Measurements from ENCODE around the gene FRS3. TPM values are rescaled to one million over a fixed set of nuclear protein-coding genes. Genes with fewer than 3 reads are reported as not detected.
"Not testable (repeated sequence)": the region's sequence is repeated elsewhere in the genome, so short reads cannot be mapped to it uniquely, and the experiment has no call there.

FRS3 gene, protein sequence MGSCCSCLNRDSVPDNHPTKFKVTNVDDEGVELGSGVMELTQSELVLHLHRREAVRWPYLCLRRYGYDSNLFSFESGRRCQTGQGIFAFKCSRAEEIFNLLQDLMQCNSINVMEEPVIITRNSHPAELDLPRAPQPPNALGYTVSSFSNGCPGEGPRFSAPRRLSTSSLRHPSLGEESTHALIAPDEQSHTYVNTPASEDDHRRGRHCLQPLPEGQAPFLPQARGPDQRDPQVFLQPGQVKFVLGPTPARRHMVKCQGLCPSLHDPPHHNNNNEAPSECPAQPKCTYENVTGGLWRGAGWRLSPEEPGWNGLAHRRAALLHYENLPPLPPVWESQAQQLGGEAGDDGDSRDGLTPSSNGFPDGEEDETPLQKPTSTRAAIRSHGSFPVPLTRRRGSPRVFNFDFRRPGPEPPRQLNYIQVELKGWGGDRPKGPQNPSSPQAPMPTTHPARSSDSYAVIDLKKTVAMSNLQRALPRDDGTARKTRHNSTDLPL
- polyA plus RNA-seq (ENCODE audit: insufficient read length in 3 of 3), result 1 to 10 TPM; 6.0 to 9.2 (median 8.6) TPM
- long read RNA-seq, donor 1, partial matches to known transcripts, result 5 of 6 reads
- long read RNA-seq, donor 1, other reads (novel, unspliced or antisense), result 0 of 6 reads
- long read RNA-seq, donor 2, result 0 reads
- long read RNA-seq, donor 3, partial matches to known transcripts, result 0 of 3 reads
- long read RNA-seq, donor 3, other reads (novel, unspliced or antisense), result 0 of 3 reads
- long read RNA-seq, donor 4, partial matches to known transcripts, result 9 of 12 reads
- long read RNA-seq, donor 4, other reads (novel, unspliced or antisense), result 0 of 12 reads
- long read RNA-seq, donor 5, partial matches to known transcripts, result 195 of 285 reads
- long read RNA-seq, donor 5, other reads (novel, unspliced or antisense), result 90 of 285 reads
- long read RNA-seq, donor 6, partial matches to known transcripts, result 258 of 398 reads
- long read RNA-seq, donor 6, other reads (novel, unspliced or antisense), result 138 of 398 reads
- long read RNA-seq, donor 7, partial matches to known transcripts, result 0 of 3 reads
- long read RNA-seq, donor 7, other reads (novel, unspliced or antisense), result 0 of 3 reads
- long read RNA-seq, donor 8, partial matches to known transcripts, result 0 of 3 reads
- long read RNA-seq, donor 8, other reads (novel, unspliced or antisense), result 0 of 3 reads
- long read RNA-seq, donor 9, partial matches to known transcripts, result 417 of 447 reads
- long read RNA-seq, donor 9, other reads (novel, unspliced or antisense), result 29 of 447 reads
- long read RNA-seq, donor 10, partial matches to known transcripts, result 351 of 375 reads
- long read RNA-seq, donor 10, other reads (novel, unspliced or antisense), result 22 of 375 reads
- long read RNA-seq, donor 11, transcript FRS3-202 (7 exons, 2,174 nt), result major isoform, 5 of 251 reads
- long read RNA-seq, donor 11, partial matches to known transcripts, result 164 of 251 reads
- long read RNA-seq, donor 11, other reads (novel, unspliced or antisense), result 81 of 251 reads
- long read RNA-seq, donor 12, partial matches to known transcripts, result 494 of 521 reads
- long read RNA-seq, donor 12, other reads (novel, unspliced or antisense), result 24 of 521 reads
- long read RNA-seq, donor 13, result 0 reads
- long read RNA-seq, donor 14, transcript FRS3-202 (7 exons, 2,174 nt), result major isoform, 7 of 567 reads
- long read RNA-seq, donor 14, partial matches to known transcripts, result 560 of 567 reads
- long read RNA-seq, donor 14, other reads (novel, unspliced or antisense), result 0 of 567 reads
- long read RNA-seq, donor 15, partial matches to known transcripts, result 596 of 614 reads
- long read RNA-seq, donor 15, other reads (novel, unspliced or antisense), result 14 of 614 reads
- long read RNA-seq, donor 16, transcript FRS3-202 (7 exons, 2,174 nt), result major isoform, 6 of 6 reads
- long read RNA-seq, donor 16, partial matches to known transcripts, result 0 of 6 reads
- long read RNA-seq, donor 16, other reads (novel, unspliced or antisense), result 0 of 6 reads

DNA sequence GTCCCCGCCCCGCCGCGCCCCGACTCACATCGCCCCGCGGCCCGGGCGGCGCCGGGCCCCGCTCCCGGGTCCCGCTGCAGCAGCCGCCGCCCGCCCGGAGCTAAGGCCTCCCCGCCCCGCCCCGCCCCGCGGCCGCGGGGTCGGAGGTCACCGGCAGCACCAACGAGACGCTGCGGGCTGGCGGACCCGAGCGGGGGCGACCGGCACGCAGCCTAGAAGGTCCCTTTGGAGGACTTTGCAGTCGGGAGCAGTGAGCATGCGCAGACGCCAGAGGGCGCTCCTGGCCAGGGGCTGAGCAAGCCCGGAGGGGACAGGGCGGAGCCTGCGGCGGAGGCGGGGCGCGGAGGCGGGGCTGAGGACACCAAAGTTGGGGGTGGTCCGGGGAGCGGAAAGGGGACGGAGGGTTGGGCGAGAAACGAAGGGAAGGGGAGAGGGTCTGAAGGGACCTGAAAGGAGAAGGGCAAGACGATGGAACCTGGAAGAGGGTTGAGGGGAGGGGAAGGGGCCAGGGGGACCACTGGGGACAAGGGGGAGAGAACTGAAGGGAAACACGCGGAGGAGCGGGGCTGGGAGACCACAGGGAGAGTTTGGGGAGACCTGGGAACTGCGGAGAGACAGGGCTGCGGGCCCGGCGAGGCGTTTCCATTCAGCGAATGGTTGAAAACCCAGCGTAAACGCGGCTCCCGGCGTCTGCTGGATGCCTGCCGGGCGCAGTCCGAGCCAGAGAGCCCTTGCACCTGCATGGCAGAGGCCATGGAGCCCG, at the start of gene FRS3:
FRS3 (minus strand) TSS at position 113 of the 763 bp plus-strand sequence. CDS start 2,913 bp downstream, outside the sequence.
- DNase-seq, result peak; percentile 94

DNA sequence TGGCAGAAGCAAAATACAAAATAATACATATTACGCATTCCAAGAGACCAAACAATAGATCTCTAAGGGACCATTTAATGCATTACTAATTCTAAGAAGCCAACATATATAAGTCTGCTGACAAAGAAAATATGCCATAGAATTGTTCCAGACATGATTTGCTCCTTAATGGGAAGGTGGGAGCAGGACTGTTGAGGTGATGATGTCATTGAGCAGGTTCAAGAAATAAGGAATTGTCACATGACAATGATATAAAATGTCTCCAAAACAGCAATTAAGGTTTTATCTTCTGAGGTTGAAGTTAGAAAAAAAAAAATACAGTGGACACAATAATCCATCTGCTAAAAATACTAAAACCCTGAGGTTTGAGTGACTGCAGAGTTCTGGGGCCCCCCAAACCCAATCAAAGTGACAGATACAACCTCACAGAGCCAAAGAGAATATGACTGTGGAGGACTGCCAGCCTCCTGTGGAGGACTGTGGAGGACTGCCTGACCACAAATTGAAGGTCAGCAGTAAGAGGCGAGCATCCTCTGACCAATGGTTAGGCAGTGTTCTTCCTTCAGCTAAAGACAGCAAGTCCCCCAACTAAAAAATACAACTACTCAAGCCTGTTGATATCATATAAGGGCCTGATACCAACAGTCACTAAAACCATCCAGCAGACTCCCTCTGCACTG, 46.8 kb upstream of the FRS3 start:
- no peak for DNase-seq

DNA sequence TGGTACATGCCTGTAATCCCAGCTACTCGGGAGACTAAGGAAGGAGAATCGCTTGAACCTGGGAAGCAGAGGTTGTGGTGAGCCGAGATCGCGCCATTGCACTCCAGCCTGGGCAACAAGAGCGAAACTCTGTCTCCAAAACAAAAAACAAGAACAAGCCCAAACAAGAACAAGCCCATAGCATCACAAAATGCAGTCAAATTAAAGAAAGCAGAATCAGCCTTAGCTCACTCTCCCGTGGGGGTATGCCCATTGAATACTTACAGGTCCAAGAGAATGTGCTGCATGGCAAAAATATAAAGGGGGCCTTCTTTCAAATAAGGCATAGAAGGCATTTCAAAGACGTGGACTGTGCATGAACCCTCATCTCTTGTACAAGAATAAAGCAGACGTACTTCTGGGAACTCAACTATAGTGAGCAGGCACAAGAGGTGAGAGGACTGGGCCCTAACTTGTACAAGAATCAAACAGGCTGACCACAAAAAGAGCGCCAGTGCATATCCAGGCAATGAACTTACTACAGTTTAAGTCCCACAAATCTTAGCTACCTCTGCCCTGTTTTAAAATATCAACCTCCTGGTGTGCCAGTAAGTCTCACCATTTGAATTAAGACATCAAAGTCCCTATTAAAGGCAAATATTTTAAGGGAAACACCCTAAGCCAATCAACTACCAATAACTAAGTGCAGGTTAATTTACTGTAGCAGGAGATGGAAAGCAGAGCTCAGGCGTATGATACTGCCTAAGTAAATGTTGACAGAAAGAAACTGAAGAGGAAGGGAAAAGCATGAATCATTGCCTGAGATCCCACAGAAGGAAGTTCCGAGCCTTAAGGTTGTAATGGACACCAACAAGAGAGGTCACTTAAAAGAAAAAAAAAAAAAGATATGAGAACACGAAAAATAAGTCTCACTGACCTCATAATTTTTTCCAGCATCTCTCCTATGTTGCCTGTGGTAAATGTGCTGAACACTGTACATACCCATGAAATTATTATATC, 45.2 kb upstream of the FRS3 start:
- DNase-seq, result no peak

DNA sequence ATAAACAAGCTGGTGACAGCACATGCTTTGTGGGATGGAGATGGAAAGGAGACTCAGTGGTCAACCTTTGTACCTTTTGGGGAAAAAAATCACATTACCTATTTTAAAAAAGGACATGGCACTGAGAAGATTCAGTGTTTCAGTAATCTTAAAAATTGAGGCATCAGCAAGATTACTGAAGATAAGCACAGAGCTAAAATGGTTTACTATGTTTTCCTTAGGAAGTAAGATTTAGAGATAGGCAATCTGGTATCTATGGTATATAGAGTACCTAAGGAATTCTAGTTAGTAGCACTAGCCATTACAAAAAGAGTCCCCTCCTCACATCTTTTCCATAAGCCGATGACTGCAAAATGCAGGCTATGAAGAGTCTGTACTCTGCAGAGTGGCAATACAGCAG, 43.5 kb upstream of the FRS3 start:
- no peak for DNase-seq

DNA sequence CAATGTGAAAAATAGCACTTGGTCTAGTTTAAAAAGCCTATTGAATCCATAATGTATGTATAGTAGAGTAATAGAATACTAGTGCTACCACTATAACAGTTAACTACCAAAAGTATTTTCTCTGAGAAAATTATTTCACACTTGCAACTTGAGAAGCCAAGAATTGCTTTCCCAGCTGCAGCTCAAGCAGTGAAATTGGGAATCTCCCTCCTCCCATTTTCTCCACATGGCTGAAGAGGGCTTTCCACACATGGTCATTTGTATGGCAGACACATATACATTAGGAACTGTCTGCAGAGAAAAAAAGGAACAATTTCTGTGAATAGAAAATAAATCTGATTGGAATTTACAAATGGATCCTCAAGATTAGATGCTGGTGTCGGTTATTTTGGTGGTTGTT, 42.3 kb upstream of the FRS3 start:
- DNase-seq, result no peak

DNA sequence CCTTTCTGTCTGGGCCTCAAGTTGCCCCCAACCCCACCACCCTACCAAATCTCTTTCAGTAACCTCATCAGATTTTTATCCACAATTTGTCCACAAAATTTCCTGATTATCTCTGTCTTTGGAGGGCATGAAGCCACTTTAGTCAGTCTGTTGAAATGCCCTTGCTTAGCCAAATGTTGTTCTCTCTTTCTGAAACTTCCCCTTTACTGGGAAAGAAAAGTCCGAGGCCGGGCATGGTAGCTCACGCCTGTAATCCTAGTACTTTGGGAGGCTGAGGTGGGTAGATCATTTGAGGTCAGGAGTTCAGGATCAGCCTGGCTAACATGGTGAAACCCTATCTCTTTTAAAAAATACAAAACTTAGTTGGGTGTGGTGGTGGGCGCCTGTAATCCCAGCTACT, 41.6 kb upstream of the FRS3 start:
- DNase-seq, result no peak

DNA sequence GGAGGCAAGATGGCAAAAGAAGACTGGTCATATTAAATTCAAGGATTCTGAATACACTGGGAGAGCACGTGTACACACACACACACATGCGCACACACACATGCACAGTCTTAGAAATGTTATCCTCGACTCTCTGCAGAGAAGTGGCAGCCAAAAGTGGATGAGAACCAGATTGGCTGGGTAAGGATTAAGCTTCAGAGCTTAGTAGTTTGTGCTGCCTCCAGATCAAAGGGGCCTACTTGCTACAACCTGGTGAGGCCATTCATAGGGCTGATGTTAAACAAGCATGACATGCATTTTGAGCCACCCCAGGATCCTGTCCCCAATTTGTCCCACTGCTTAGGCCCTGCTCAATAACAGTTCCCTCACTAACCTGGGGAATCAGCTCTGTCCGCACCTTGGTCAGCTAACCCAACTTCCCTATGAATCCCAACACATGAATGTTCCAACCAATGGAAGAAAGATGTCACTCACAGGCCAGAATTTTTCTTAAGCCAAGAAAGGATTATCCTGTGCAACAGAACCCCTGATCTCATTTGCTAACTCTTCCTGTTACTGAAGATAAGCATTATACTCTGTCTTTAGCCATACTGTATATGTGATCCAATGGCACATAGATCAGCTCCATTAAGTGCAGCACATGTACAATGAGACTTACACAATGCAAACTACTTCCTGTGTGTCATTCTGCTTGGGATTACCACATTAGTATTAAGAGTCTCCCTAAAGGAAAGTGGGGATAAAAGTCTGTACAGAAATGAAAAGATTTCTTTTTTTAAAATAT, 38.8 kb upstream of the FRS3 start:
- no peak for DNase-seq

DNA sequence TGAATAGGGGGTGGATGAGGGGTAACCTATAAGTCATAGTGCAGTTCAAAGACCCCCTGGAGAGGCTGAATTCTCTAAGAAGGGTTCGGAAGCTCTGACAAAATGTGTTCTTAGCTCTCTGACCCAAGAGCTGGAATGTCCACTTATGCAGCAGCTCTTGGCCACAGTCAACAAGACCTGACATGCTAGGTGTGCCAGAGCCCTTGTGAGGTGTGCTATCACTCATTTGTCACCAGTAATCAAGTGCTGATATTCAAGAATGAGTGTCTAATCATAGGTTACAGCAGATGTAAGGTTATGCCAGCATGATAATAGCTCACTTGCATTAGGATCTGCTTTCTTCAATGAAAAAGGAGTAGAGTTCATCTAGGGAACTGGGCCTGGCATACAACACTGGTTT, 35.9 kb upstream of the FRS3 start:
- no peak for DNase-seq

DNA sequence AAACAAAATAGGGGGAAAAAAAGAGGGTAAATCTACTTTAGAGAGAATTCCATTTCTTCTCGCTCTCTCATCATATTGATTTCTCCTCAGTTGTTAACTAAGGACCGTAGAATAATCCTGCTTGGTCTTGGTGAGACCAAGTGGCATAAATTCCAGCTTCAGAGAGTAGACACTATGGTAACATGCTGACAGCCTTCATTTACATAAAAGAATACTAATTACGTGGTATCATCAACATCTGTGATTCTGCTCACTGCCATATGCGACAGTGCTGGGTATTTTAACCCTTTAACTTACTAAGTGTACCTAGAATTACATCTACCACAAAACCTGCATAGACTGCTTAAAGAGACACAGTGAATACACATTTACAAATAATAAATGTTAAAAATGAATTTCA, 34.9 kb upstream of the FRS3 start:
- no peak for DNase-seq

DNA sequence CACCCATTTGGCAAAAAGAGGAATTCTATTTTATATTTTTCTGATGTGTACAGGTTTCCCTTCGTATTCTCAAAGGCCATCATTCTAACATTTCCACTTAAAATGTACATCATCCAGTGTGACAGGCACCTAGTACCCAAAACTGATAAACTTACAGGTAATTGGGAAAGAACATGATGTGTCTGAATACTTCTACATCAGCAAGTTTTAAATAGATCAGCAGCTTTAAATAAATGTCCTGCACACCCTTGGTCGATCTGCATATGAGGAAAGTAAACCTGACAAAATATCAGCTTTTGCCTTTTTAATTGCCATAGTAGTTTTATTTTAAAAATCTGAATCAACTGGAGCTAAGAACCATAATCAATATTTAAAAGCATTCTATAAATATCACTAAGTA, 34.3 kb upstream of the FRS3 start:
- no peak for DNase-seq

DNA sequence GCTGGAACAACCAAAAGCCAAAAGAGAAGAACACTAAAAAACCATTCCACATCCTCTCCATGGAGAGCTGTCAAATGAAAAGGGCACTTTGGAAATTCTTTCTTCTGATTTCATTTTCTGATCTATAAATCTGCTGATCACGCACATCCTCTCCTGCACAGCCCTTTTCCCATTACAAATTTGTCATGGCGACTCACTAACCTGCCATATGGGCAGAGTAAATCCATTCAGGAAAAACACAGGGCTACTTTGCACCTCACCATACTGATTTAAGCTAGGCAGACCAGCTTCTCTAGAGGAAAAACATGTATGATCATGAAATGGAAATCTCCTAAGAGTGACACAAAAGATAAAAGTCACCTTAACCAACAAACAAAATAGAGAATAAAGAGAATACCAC, 33.8 kb upstream of the FRS3 start:
- no peak for DNase-seq

DNA sequence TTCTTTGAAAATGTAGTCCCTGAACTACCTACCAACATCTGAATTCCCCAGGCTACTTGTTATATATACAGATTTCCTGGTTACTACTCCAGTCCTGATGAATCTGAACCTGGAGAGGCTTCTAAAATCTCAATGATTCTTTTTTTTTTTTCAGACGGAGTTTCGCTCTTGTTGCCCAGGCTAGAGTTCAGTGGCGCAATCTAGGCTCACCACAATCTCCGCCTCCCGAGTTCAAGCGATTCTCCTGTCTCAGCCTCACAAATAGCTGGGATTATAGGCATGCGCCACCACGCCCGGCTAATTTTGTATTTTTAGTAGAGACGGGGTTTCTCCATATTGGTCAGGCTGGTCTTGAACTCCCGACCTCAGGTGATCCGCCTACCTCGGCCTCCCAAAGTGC, 32.2 kb upstream of the FRS3 start:
- DNase-seq, result not testable (repeated sequence)

DNA sequence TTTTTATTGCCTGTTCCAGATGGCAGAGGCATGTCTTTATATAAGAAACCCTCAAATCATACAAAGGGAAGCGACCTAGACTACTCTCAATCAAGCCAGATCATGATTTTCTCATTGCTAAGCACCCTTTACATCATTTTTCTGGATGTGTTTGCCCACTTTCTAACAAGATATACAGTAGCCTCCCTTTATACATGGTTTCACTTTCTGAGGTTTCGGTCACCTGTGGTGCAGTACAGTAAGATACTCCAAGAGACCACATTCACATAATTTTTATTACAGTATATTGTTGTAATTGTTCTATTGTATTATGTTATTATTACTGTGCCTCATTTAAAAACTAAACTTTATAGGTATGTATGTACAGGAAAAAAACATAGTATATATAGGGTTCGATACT, 31.4 kb upstream of the FRS3 start:
- DNase-seq, result no peak

DNA sequence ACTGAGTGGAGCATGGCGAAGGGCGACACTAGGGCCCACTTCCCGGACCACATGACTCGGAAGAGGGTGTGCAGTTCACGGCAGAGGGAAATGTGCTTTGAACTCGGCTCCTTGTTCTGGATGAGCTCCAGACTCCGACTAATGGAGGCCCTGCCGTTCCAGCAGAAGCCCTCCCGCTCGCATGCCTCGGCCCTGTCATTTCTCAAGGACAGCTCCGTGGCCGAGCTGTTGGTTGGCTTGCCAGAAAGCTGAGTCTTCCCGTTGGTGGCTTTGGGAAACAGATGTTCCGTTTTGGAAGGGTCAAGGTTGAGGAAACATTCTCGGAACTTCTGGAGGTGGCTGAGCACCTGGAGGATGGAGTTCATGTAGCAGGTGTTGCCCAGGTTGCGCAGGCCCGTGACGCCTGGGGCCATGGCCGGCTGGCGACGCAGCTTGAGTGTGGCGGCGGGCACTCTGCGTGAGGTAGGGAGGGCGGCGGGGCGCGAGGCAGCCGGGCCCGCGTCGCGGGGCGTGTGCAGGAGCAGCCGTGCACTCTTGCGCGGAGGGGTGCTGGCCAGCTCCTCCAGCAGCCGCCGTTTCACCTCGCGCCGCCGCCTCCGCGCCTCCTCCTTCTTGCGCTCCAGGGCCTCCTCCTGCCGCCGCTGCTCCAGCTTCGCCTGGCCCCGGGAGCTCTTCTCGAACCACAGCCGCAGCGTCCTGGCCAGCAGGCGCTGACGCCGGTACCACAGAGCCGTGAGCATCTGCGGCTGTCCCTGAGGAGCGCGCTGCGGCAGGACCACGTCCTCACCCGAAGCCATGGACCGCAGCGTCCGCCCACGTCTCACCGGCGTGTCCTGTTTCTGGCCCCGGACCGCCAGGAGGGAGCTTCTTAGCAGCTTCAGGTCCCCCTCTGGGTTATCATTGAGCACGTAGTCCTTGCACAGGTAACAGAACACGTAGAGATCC, 26.4 kb upstream of the FRS3 start:
- no peak for DNase-seq

DNA sequence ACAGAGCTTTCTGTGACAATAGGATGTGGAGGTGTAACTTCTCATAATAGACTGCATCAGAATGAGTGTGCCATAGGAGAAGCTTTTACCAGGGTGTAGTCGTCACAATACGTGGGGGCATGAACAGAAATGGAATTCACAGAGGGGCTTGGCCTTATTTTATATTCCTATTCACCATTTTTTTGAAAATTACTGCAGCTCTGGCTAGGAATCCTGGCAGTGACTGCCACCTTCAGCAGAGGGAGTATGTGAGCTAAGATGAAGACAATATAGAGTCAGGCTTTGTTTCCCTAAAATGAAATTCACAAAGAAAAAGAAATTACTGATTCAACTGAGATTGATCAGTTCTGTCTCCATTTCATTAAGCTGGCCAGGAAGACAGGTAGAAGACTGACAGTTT, 21.7 kb upstream of the FRS3 start:
- no peak for DNase-seq

DNA sequence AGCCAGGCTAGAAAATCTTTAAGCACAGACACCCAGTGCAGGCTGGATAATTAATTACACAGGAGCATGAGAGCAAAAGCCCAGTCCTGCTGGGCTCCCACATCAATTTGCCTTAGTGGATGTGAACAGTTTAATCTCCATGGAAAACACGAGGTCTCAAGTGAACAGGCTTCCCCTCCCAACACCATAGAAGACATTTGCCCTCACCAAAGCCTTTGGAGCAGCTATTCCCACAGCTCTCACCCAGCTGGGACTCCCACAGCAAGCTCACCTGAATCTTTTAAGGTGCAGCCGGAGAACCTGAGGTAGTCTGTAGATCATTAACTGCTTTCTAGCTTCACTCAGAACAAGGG, 19.8 kb upstream of the FRS3 start:
- DNase-seq, result peak; percentile 17
